GM19351 (cell line): ENCODE results near the gene CLCNKA.
"Not testable (repeated sequence)": the region's sequence is repeated elsewhere in the genome, so short reads cannot be mapped to it uniquely, and the experiment has no call there.

ENCODE experiments used
- ATAC-seq: cut with Tn5 transposase; IDR thresholded peaks from one replicate; pipeline ENCODE4 v1.9.1; 2021; ENCODE audit warnings: mild to moderate bottlenecking, moderate library complexity; ENCODE audit not compliant: unreplicated experiment

CLCNKA gene

GRCh38 chr1:15997076-15997585 lies 24.7 kb upstream of the CLCNKA start:
- no peak for ATAC-seq

GRCh38 chr1:15997637-15998280 lies 24.1 kb upstream of the CLCNKA start:
- ATAC-seq, result no peak

GRCh38 chr1:15998929-15999328 lies 22.9 kb upstream of the CLCNKA start:
- ATAC-seq, result no peak

GRCh38 chr1:16001274-16001673 lies 20.6 kb upstream of the CLCNKA start:
- not testable (repeated sequence) for ATAC-seq

- ATAC-seq, result no peak
Observed at GRCh38 chr1:16005597-16005996, 16.2 kb upstream of the CLCNKA start.

- no peak for ATAC-seq
Observed at GRCh38 chr1:16006010-16006409, 15.8 kb upstream of the CLCNKA start.

- ATAC-seq, result no peak
Observed at GRCh38 chr1:16006552-16007485, 15.0 kb upstream of the CLCNKA start.

GRCh38 chr1:16007671-16008341 lies 14.0 kb upstream of the CLCNKA start:
- ATAC-seq, result no peak

GRCh38 chr1:16009030-16009460 lies 12.8 kb upstream of the CLCNKA start:
- ATAC-seq, result no peak

GRCh38 chr1:16009678-16010077 lies 12.2 kb upstream of the CLCNKA start:
- ATAC-seq, result no peak

GRCh38 chr1:16010837-16011236 lies 11.0 kb upstream of the CLCNKA start:
- no peak for ATAC-seq

- no peak for ATAC-seq
Observed at GRCh38 chr1:16011936-16012589, 9.8 kb upstream of the CLCNKA start.

GRCh38 chr1:16012590-16013219 lies 9.1 kb upstream of the CLCNKA start:
- no peak for ATAC-seq

GRCh38 chr1:16013220-16013907 lies 8.5 kb upstream of the CLCNKA start:
- ATAC-seq, result no peak

GRCh38 chr1:16013908-16014258 lies 8.0 kb upstream of the CLCNKA start:
- no peak for ATAC-seq

GRCh38 chr1:16014509-16015482 lies 7.0 kb upstream of the CLCNKA start:
- ATAC-seq, result no peak

- no peak for ATAC-seq
Observed at GRCh38 chr1:16015491-16015890, 6.3 kb upstream of the CLCNKA start.

GRCh38 chr1:16015960-16016901 lies 5.6 kb upstream of the CLCNKA start:
- ATAC-seq, result no peak
